GM21423 (cell line): Measurements from ENCODE around the gene GALNT2.

Experiments used
- ATAC-seq: cut with Tn5 transposase; IDR thresholded peaks from one replicate; pipeline ENCODE4 v1.9.1; 2021; ENCODE audit warnings: mild to moderate bottlenecking, moderate library complexity; ENCODE audit not compliant: unreplicated experiment

Gene GALNT2

DNA sequence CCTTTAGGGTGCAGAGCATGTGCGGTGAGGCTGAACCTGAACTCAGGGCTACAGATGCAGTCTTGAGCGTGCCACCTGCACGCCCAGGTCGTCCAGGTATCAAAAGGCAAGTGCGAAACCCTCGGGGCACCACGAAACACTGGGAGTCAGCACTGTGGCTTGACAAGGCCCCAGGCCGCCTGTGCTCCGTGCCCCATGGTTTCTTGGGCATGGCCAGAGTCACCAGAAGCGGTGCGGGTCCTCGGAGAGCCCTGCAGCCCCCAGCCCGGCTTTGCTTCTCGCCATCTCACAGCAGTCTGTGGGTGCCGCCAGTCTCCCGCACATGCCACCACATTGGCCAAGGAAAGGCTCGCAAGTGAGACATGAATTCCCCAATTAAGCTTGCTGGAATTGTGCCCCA, 241.8 kb downstream of the GALNT2 start:
- no peak for ATAC-seq

DNA sequence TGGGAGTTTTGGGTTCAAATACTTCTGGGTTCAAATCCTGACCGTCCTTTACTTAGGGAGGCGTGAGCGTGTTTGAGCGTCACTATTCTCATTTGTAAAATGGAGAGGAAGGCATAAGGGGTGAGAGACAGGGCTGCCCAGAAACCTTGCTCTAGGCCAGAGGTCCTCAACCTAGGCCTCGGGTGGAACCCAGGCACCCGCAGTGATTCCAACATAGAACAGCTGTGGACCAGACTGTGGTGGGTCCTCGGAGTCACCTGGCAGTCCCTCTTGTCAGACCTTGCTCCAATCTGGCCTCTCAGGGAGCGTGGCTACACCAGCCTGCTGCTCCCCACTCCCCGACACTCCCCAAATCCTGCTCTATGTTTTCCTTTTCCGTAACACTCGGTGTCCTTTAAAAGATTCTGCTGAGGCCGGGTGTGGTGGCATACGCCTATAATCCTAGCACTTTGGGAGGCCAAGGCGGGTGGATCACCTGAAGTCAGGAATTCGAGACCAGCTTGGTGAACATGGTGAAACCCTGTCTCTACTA, 242.7 kb downstream of the GALNT2 start:
- ATAC-seq, result no peak

GRCh38 chr1:230310381-230311163, 243.5 kb downstream of the GALNT2 start:
- no peak for ATAC-seq

- no peak for ATAC-seq
Observed at GRCh38 chr1:230312676-230313075, 245.6 kb downstream of the GALNT2 start.

- ATAC-seq, result no peak
Observed at GRCh38 chr1:230313453-230314141, 246.6 kb downstream of the GALNT2 start.

- no peak for ATAC-seq
Observed at GRCh38 chr1:230314142-230314470, 247.1 kb downstream of the GALNT2 start.

- no peak for ATAC-seq
Observed at GRCh38 chr1:230315099-230315498, 248.1 kb downstream of the GALNT2 start.

DNA sequence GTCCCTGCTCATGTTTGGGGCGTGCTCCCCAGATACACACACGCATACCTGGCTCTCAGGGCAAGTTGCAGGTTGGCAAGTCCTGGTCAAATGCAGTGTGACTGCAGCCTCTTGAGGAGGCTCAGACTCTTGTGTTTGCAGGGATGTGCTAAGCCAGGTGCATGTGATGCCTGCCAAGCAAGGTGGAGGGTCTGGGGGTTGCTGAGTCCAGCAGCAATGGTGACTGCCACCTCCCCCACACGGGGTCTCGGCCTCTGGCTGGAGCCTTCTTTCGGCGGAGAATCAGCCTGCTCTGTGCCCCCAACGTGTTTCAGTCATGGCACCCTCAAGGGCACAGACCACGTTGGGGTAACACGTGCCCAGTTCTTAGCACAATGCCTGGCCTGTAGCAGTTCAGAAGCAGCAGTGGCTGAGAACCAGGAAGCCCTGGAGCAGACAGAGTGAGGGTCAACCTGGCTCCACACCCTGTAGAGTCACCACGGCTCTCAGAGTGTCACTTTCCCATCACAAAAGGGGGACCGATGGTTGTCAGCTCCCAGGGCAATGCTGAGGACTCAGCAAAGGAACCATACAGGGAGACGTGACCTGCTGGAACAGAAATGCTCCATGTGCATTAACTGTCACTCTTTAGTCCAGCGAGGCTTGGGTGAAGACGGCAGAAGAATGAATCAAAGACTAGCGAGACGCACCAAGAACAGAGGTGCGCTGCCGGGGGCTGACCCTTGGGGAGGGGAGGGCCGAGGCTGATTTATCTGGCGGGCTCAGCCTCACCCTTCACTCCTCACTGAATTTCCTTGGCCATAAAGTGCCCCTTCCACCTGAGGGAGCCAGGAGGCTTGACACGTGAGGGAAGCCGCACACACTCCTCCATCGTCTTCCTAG, 250.1 kb downstream of the GALNT2 start:
- ATAC-seq, result no peak

DNA sequence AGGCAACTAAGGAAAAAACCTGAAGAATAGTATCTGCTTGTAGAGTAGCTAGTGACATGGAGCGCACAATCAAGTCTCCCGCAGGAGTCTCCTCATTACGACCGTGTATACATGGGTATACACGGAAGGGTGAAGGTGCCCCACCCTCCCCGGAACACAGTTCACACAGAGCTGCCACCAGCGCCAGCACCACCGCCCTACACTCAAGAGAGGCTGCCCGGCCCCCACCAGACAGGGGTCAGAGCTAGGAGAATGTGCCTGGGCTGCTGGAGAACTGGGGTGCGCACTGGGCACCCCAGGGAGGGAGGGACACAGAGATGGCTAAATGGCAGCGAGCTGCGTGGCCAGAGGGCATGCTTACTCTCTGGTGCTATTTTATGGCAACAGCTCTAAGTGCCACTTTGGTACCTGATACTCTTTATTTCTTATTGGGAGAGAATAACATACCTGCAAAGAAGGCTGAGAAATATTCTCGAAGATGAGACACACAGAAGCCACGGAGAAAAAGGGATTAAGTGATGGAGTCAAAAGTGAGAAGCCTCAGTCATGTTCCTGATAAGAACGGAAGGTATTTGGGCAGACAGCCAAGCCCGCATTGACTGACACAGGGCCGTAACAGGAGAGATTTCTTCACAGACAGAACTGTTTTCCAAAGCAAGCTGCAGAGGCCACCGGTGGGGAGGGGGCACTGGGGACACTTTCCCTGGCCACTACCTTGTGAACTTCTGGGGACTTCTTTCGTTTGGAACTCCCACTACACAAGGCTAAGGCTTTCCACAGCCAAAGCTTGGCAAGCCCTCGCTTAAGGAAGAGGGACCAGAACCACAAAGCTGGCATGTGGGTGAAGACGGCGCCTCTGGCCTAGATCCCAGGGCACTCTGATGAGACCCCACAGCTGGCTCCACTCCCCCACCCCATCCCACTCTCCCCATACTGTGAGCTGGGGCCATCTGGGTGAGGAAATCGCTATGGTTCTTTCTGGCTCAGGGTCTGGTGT, 251.1 kb downstream of the GALNT2 start:
- no peak for ATAC-seq

DNA sequence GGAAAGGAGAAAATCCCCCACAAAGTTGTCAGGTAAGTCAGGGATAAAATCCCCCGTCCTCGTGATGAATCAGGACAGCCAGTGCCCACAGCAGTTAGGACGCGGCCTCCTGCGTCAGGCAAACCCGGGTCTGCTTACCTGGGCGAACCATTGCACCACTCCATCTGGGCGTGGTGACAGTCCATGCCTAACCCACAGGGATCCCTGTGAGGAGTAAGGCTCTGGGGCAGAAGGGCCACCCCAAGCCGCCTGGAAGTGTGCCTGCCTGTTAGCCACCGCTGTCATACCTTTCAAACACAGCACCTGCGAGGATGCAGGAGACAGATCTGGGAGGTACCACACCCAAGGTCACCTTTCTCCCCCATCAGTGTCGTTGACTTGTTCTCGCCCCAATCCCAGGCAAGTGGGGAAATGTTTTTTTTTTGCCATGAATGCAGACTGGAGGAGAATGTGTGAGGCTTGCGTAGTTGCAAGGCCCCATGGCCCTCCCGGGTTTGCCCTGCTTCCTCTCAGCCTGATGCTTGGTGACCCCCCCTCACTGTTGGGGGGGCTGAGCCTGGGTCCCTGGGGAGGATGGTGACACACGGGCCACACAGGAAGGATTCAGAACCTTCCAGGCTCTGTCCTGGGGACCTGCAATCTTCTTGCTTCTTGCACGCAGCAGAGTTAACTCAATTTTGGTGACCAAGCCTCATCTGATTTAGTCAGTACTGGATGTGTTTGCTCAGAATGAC, 252.1 kb downstream of the GALNT2 start:
- no peak for ATAC-seq

- ATAC-seq, result no peak
Observed at GRCh38 chr1:230320804-230321203, 253.8 kb downstream of the GALNT2 start.

GRCh38 chr1:230321341-230321740, 254.3 kb downstream of the GALNT2 start:
- no peak for ATAC-seq

GRCh38 chr1:230321741-230322420, 254.8 kb downstream of the GALNT2 start:
- ATAC-seq, result no peak

GRCh38 chr1:230322421-230322756, 255.4 kb downstream of the GALNT2 start:
- ATAC-seq, result no peak

DNA sequence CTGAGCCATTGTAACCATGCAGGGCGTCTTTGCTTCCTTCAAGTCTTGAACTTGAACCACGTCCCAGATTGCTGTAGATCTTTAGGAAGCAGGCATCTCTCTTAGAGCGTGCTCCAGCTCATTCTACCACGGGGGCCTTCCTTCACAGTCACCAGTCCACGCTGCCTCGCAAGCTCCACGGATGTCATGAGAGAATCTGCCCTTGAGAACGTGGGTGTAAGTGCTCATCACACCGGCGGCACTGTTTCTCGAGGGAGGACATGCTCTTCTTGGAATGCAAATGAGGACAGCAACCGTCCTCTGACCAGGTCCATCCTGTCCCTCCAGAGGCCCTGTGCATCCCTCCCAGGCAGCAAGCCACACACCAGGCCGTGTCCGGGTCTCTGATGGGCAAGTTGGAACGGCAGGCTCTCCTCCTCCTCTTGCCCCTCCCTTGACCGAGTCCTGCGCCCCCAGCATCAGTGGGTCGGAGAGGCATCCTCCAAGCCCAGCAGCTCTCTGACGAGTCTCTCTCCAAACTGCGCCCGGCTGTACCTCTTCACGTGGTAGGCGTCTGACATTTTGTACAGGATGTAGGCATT, 256.0 kb downstream of the GALNT2 start:
- ATAC-seq, result no peak

- ATAC-seq, result no peak
Observed at GRCh38 chr1:230323686-230324085, 256.6 kb downstream of the GALNT2 start.

GRCh38 chr1:230326971-230327891, 260.2 kb downstream of the GALNT2 start:
- ATAC-seq, result no peak

DNA sequence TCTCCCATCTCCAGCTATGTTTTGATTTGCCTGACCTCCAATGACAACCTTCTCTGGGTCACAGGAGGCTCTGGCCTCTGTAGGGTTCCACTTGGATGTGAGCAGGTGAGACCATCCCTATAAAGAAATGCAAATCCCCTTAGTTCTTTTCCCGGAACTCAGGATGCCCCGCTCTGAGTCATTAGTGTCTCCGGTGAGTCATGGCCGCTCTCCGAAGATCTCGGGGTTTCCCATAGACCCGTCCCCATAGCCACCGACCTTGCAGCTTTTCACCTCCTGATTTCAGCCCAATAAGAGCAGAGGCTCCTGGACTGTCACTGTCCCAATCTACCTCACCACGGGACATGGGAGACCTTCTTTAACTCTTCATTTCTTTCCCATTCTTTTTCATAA, 260.9 kb downstream of the GALNT2 start:
- ATAC-seq, result no peak
